ENCODE data around the gene MUC5AC. TPM values are rescaled to one million over a fixed set of nuclear protein-coding genes. Genes with fewer than 3 reads are reported as not detected.
A peak's percentile ranks its signal among the peaks of the same experiment; 100 is the strongest.

Gene MUC5AC
- total RNA-seq, 4 donors from 2014 or later = not detected

DNA sequence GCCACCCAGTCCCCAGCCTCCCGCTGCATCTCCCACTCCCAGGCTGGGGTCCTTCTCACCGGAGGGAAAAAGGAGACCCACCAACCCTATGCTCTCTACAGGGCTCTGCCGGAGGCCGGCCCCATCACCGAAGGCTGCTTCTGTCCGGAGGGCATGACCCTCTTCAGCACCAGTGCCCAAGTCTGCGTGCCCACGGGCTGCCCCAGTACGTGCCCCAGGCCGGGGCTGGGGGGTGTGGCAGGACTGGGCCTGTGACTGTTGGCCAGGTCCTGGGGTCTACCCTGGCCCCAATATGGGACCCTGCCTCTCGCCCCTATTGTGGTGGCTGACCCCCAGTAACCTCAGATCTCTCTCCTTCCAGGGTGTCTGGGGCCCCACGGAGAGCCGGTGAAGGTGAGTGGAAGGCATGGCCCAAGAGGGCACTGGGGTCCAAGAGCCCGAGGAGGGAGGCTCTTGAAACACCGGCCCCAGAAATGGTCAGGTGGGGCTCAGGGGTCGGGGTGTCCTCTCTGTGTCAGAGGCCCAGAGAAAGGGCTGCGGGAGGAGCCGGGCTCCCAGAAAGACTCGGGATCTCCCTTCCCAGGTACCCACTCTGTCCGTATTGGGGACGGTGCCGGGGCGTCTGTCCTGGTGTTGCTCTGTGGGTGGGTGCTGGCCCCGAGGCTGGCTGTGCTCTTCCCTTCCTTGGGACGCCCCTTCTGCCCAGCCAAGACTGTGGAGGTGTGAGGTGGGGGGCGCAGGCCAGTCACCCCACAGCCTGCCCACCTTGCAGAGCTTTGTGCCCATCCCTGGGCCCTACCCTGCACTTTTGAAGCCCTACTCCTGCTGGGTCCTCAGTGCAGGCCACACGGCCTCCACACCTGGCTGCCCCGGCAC lies 39.0 kb downstream of the MUC5AC start:
- intact Hi-C loops (cut with DNase I) = no loop called here
- Histone ChIP-seq H3K27ac (no peak overlapping the region), H3K27me3 (no peaks in the 10 kb centered on the region), H3K36me3 (no peaks in the 10 kb centered on the region), H3K4me1 (no peaks in the 10 kb centered on the region), H3K9me3 (no peaks in the 10 kb centered on the region), H3K4me3 (replicated peaks in 1 of 3) (no peak overlapping the region)
- 72 to 74% methylated on average over 9 to 23 of the region's 28 CpGs for WGBS, 2 donors
- DNase-seq = peak in 1 of 2 donors; percentile 1
- TF ChIP-seq, protein P1, sequence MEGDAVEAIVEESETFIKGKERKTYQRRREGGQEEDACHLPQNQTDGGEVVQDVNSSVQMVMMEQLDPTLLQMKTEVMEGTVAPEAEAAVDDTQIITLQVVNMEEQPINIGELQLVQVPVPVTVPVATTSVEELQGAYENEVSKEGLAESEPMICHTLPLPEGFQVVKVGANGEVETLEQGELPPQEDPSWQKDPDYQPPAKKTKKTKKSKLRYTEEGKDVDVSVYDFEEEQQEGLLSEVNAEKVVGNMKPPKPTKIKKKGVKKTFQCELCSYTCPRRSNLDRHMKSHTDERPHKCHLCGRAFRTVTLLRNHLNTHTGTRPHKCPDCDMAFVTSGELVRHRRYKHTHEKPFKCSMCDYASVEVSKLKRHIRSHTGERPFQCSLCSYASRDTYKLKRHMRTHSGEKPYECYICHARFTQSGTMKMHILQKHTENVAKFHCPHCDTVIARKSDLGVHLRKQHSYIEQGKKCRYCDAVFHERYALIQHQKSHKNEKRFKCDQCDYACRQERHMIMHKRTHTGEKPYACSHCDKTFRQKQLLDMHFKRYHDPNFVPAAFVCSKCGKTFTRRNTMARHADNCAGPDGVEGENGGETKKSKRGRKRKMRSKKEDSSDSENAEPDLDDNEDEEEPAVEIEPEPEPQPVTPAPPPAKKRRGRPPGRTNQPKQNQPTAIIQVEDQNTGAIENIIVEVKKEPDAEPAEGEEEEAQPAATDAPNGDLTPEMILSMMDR (IDR thresholded peaks at IDR 0.05) = no peak
- TF ChIP-seq POLR2A (IDR thresholded peaks at IDR 0.05) = no peak

DNA sequence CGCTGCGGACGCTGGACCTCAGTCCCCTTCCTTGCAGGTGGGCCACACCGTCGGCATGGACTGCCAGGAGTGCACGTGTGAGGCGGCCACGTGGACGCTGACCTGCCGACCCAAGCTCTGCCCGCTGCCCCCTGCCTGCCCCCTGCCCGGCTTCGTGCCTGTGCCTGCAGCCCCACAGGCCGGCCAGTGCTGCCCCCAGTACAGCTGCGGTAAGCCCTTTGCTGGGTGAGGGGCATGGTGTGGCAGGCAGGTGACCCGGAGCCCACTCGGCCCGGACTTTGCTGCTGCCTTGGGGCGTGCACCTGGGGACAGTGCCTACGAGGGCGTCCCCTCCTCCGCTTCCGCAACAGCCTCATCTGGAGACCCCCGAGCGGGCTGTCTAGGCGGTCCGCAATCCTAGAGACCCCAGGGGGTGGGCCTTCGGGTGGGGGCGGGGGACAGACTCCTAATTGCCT lies 39.7 kb downstream of the MUC5AC start:
- intact Hi-C loops (cut with DNase I) = no loop called here
- Histone ChIP-seq H3K4me3 (replicated peaks in 1 of 3) (no peak overlapping the region), H3K27ac (no peak overlapping the region), H3K27me3 (no peaks in the 10 kb centered on the region), H3K9me3 (no peaks in the 10 kb centered on the region), H3K36me3 (no peaks in the 10 kb centered on the region), H3K4me1 (no peaks in the 10 kb centered on the region)
- 79% methylated on average over 19 of the region's 29 CpGs; no CpG with 5 or more reads in 1 of the 2 donors for WGBS, 2 donors
- DNase-seq = peak in 1 of 2 donors; percentile 0
- no peak for TF ChIP-seq POLR2A (IDR thresholded peaks at IDR 0.05)
- TF ChIP-seq, protein P1 (IDR thresholded peaks at IDR 0.05) = no peak

DNA sequence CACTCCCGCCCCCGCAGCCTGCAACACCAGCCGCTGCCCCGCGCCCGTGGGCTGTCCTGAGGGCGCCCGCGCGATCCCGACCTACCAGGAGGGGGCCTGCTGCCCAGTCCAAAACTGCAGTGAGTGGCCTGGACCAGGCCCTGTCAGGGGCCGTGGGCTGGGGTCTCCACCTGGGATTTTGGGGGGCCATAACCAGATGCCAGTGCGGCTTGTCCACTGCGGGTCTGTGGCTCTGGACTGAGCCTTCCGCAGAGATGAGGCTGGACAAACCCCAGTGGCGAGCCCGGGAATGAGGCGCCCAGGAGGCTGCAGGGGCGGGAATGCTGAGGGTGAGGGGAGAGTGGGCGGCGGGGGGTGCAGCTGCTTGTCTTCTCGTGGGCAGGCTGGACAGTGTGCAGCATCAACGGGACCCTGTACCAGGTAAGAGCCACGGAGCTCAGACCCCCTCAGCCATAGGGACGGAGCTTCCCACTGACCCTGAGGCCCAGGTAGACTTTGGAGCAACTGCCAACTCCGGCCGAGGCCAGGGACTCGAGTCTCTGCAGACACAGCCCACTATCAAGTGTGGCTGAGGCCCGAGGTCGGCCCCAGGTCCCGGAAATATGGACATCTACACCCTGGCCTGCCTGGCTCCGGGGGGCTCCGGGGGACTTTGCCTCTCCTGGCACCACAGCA lies 40.3 kb downstream of the MUC5AC start:
- H3K4me3 ChIP-seq (replicated peaks in 1 of 3) = no peak overlapping the region
- H3K4me1 ChIP-seq = no peaks in the 10 kb centered on the region
- H3K27ac ChIP-seq = no peak overlapping the region
- 68 to 81% methylated on average over 17 to 18 of the region's 33 CpGs for WGBS, 2 donors
- H3K27me3 ChIP-seq = no peaks in the 10 kb centered on the region
- no peaks in the 10 kb centered on the region for H3K9me3 ChIP-seq
- intact Hi-C loops (cut with DNase I) = no loop called here
- peak in 1 of 2 donors; percentile 1 for DNase-seq
- H3K36me3 ChIP-seq = no peaks in the 10 kb centered on the region
- TF ChIP-seq POLR2A (IDR thresholded peaks at IDR 0.05) = no peak
- TF ChIP-seq, protein P1 (IDR thresholded peaks at IDR 0.05) = no peak

DNA sequence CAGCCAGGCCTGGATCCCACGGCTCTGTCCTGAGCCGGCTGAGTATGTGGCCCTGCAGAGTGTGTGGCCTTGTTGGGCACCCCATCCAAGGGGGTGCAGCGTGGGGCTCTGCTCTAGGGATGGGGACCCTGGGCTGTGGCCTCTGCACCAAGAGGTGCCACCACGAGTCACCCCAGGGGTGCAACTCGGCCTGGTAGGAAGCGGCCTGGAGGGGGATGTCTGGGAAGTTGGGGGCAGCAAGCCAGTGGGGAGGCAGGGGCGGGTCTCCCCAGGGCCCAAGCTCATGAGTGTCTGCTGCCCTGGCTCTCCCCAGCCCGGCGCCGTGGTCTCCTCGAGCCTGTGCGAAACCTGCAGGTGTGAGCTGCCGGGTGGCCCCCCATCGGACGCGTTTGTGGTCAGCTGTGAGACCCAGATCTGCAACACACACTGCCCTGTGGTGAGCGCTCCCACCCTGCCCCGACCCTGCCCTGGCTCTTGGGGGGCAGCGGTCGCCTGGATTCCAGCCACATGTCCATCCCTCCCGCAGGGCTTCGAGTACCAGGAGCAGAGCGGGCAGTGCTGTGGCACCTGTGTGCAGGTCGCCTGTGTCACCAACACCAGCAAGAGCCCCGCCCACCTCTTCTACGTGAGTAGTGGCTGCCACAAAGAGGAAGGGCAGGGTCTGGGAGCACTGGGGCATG lies 40.9 kb downstream of the MUC5AC start:
- no peak for TF ChIP-seq POLR2A (IDR thresholded peaks at IDR 0.05)
- TF ChIP-seq, protein P1 (IDR thresholded peaks at IDR 0.05) = no peak
- peak in 1 of 2 donors; percentile 0 for DNase-seq
- Histone ChIP-seq H3K36me3 (no peaks in the 10 kb centered on the region), H3K27ac (no peak overlapping the region), H3K9me3 (no peaks in the 10 kb centered on the region), H3K4me3 (replicated peaks in 1 of 3) (no peak overlapping the region), H3K27me3 (no peaks in the 10 kb centered on the region), H3K4me1 (no peaks in the 10 kb centered on the region)
- 73% methylated on average over 23 of the region's 26 CpGs; no CpG with 5 or more reads in 1 of the 2 donors for WGBS, 2 donors
- intact Hi-C loops (cut with DNase I) = no loop called here
